Jurkat, Clone E6-1 (cell line): ENCODE data around the gene RRAGC.
"Not testable (repeated sequence)": the region's sequence is repeated elsewhere in the genome, so short reads cannot be mapped to it uniquely, and the experiment has no call there.

Experiments used
- DNase-seq: peaks from one replicate; pipeline ENCODE4 v3.0.0-alpha.2; 2011; ENCODE audit warnings: low read depth, low spot score
- H3K4me3 ChIP-seq: 2 replicates; pipeline ENCODE4 v1.5.1; 2011; ENCODE audit warnings: mild to moderate bottlenecking, low read length, control low read depth, moderate library complexity

The RRAGC gene

GRCh38 chr1:38820860-38821259, 38.7 kb downstream of the RRAGC start:
- no peak for DNase-seq
- H3K4me3 ChIP-seq: no peak overlapping the region

- H3K4me3 ChIP-seq: no peak overlapping the region
- no peak for DNase-seq
Observed at GRCh38 chr1:38819516-38819915, 40.1 kb downstream of the RRAGC start.

GRCh38 chr1:38819040-38819439, 40.5 kb downstream of the RRAGC start:
- no peak overlapping the region for H3K4me3 ChIP-seq
- DNase-seq: no peak

- no peak for DNase-seq
- H3K4me3 ChIP-seq: no peak overlapping the region
Observed at GRCh38 chr1:38818175-38818976, 41.2 kb downstream of the RRAGC start.

GRCh38 chr1:38817267-38818174, 42.1 kb downstream of the RRAGC start:
- DNase-seq: no peak
- no peak overlapping the region for H3K4me3 ChIP-seq

GRCh38 chr1:38815903-38816627, 43.5 kb downstream of the RRAGC start:
- no peak overlapping the region for H3K4me3 ChIP-seq
- DNase-seq: peak; percentile 17

- no peak for DNase-seq
- H3K4me3 ChIP-seq: no peak overlapping the region
Observed at GRCh38 chr1:38814984-38815464, 44.5 kb downstream of the RRAGC start.

GRCh38 chr1:38814444-38814983, 45.1 kb downstream of the RRAGC start:
- H3K4me3 ChIP-seq: no peak overlapping the region
- no peak for DNase-seq

GRCh38 chr1:38812981-38813380, 46.6 kb downstream of the RRAGC start:
- DNase-seq: no peak
- H3K4me3 ChIP-seq: no peak overlapping the region

- DNase-seq, H3K4me3 ChIP-seq: not testable (repeated sequence)
Observed at GRCh38 chr1:38811466-38811865, 48.1 kb downstream of the RRAGC start.

- no peak for DNase-seq
- H3K4me3 ChIP-seq: no peak overlapping the region
Observed at GRCh38 chr1:38806090-38806489, 53.5 kb downstream of the RRAGC start.

- H3K4me3 ChIP-seq: no peak overlapping the region
- no peak for DNase-seq
Observed at GRCh38 chr1:38805036-38805435, 54.5 kb downstream of the RRAGC start.

GRCh38 chr1:38804062-38804886, 55.3 kb downstream of the RRAGC start:
- H3K4me3 ChIP-seq: no peak overlapping the region

GRCh38 chr1:38803647-38804046, 55.9 kb downstream of the RRAGC start:
- no peak for DNase-seq
- no peak overlapping the region for H3K4me3 ChIP-seq

More at GRCh38 chr1:38804062-38804886, 55.3 kb downstream of the RRAGC start:
- DNase-seq: no peak

- H3K4me3 ChIP-seq: no peak overlapping the region
- DNase-seq: no peak
Observed at GRCh38 chr1:38800720-38801671, 58.6 kb downstream of the RRAGC start.

GRCh38 chr1:38793299-38793698, 66.3 kb downstream of the RRAGC start:
- no peak overlapping the region for H3K4me3 ChIP-seq

GRCh38 chr1:38791892-38792291, 67.7 kb downstream of the RRAGC start:
- DNase-seq: no peak

More at GRCh38 chr1:38793299-38793698, 66.3 kb downstream of the RRAGC start:
- DNase-seq: no peak

More at GRCh38 chr1:38791892-38792291, 67.7 kb downstream of the RRAGC start:
- no peak overlapping the region for H3K4me3 ChIP-seq
